ENCODE results near the gene CXCL14. TPM values are rescaled to one million over a fixed set of nuclear protein-coding genes. Genes with fewer than 3 reads are reported as not detected.

The CXCL14 gene
- total RNA-seq: 1.2 TPM
- long read RNA-seq, partial matches to known transcripts: 0 of 1 reads
- long read RNA-seq, other reads (novel, unspliced or antisense): 0 of 1 reads

- DNase-seq (ENCODE audit: low spot score): peak; percentile 61
- intact Hi-C loops (cut with DNase I): no loop called here
These were observed at the start of gene CXCL14 for GRCh38 chr5:135578685-135579341. Gene CXCL14 (minus strand): TSS chr5:135578991. CDS start chr5:135578778, 213 bp downstream.

- intact Hi-C loops (cut with DNase I): no loop called here
- DNase-seq (ENCODE audit: low spot score): no peak
These were observed 47.8 kb upstream of the CXCL14 start for GRCh38 chr5:135626636-135627035.

GRCh38 chr5:135625961-135626360 lies 47.2 kb upstream of the CXCL14 start:
- no peak for DNase-seq (ENCODE audit: low spot score)
- intact Hi-C loops (cut with DNase I): no loop called here

GRCh38 chr5:135625486-135625885 lies 46.7 kb upstream of the CXCL14 start:
- DNase-seq (ENCODE audit: low spot score): no peak
- intact Hi-C loops (cut with DNase I): no loop called here

- intact Hi-C loops (cut with DNase I): no loop called here
- no peak for DNase-seq (ENCODE audit: low spot score)
These were observed 46.3 kb upstream of the CXCL14 start for GRCh38 chr5:135625061-135625460.

GRCh38 chr5:135623186-135623715 lies 44.5 kb upstream of the CXCL14 start:
- intact Hi-C loops (cut with DNase I): no loop called here
- no peak for DNase-seq (ENCODE audit: low spot score)

GRCh38 chr5:135615581-135616260 lies 36.9 kb upstream of the CXCL14 start:
- DNase-seq (ENCODE audit: low spot score): no peak
- intact Hi-C loops (cut with DNase I): no loop called here

GRCh38 chr5:135615171-135615570 lies 36.4 kb upstream of the CXCL14 start:
- DNase-seq (ENCODE audit: low spot score): no peak

GRCh38 chr5:135609981-135610380 lies 31.2 kb upstream of the CXCL14 start:
- intact Hi-C loops (cut with DNase I): no loop called here
- no peak for DNase-seq (ENCODE audit: low spot score)

More at GRCh38 chr5:135615171-135615570, 36.4 kb upstream of the CXCL14 start:
- intact Hi-C loops (cut with DNase I): no loop called here

GRCh38 chr5:135608761-135609443 lies 30.1 kb upstream of the CXCL14 start:
- DNase-seq (ENCODE audit: low spot score): no peak
- intact Hi-C loops (cut with DNase I): no loop called here

GRCh38 chr5:135608361-135608760 lies 29.6 kb upstream of the CXCL14 start:
- DNase-seq (ENCODE audit: low spot score): no peak
- intact Hi-C loops (cut with DNase I): no loop called here

GRCh38 chr5:135606431-135606830 lies 27.6 kb upstream of the CXCL14 start:
- no peak for DNase-seq (ENCODE audit: low spot score)
- intact Hi-C loops (cut with DNase I): no loop called here

GRCh38 chr5:135605221-135605620 lies 26.4 kb upstream of the CXCL14 start:
- no peak for DNase-seq (ENCODE audit: low spot score)
- intact Hi-C loops (cut with DNase I): no loop called here

- DNase-seq (ENCODE audit: low spot score): no peak
- intact Hi-C loops (cut with DNase I): no loop called here
These were observed 25.3 kb upstream of the CXCL14 start for GRCh38 chr5:135604056-135604455.

GRCh38 chr5:135602882-135603721 lies 24.3 kb upstream of the CXCL14 start:
- no peak for DNase-seq (ENCODE audit: low spot score)
- intact Hi-C loops (cut with DNase I): no loop called here

GRCh38 chr5:135601466-135601865 lies 22.7 kb upstream of the CXCL14 start:
- intact Hi-C loops (cut with DNase I): no loop called here
- no peak for DNase-seq (ENCODE audit: low spot score)

GRCh38 chr5:135600971-135601381 lies 22.2 kb upstream of the CXCL14 start:
- intact Hi-C loops (cut with DNase I): no loop called here
- DNase-seq (ENCODE audit: low spot score): no peak

- DNase-seq (ENCODE audit: low spot score): no peak
- intact Hi-C loops (cut with DNase I): no loop called here
These were observed 21.4 kb upstream of the CXCL14 start for GRCh38 chr5:135600152-135600570.

GRCh38 chr5:135599421-135600151 lies 20.8 kb upstream of the CXCL14 start:
- intact Hi-C loops (cut with DNase I): no loop called here
- DNase-seq (ENCODE audit: low spot score): no peak

Data from cardiac septum (tissue), 1 donor.